22Rv1 (cell line): ENCODE results near the gene SMAD3.
"Not testable (repeated sequence)": the region's sequence is repeated elsewhere in the genome, so short reads cannot be mapped to it uniquely, and the experiment has no call there.

ENCODE experiments used
- H3K27ac ChIP-seq: fragments of 450-650 bp; 2 replicates; pipeline ENCODE4 v1.5.1; 2017
- ZFX ChIP-seq: fragments of 450-650 bp; IDR thresholded peaks from 2 replicates; pipeline ENCODE4 v1.6.1; 2017; ENCODE audit warnings: antibody characterized with exemption, borderline replicate concordance
- TF ChIP-seq, protein P1 (sequence below): fragments of 450-650 bp; IDR thresholded peaks from 2 replicates; pipeline ENCODE4 v1.5.1; 2017; ENCODE audit warnings: mild to moderate bottlenecking

SMAD3 gene

DNA sequence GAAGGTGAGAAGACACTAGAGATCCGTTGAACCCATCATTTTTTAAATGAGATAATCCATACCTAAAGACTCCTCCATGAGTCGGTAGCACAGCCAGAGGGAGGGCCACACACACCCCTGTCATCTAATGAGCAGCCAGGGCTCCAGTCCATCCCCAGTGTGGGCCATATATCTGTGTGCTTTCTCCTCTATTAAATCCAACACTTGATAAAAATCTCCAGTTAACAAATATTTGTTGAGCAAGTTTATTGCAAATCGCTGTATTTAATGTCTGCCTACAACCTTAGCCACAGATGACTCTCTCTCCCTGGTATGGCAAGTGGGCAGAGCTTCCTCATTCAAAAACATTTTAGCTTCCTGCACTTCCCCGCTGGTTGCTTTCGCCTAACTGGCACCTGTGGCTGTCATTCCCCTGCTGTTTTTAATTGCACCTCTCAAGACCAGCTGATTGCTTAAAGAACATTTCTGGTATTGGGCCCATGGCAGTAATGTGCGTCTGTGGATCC, 82.8 kb downstream of the SMAD3 start:
- H3K27ac ChIP-seq = peak overlapping the region; percentile 66
- TF ChIP-seq ZFX = no peak

DNA sequence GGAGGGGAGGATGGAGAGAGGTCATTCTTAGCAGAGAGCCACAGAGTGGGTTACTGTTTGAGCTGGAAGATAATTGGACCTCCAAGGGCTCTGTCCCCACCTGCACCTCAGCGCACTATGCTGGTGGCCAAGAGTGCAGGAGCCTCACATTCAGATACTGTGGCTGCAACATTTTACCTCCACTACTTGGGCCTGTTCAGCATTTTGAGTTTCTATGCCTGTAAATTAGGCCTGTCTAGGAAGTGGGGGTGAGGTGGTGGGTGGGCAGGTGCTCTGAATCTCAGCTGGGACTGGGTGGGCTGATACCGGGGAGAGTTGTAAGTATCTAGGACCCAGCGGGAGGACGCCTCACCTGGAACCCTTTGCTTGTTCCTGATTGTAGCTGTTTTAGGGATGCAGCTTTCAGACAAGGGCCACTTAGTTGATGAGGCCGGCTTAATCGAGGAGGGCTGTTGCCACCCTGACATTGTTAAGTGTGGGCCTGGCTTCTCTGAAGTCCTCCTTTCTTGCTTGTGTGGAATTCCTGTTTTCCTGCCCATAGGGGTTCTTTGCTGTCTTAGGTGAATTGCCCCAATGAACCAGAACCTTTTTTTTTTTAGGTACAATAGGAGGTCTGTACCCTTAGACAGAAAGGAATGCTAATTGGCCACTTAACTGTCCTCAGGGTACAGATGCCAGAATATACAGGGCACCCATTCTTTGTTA, 83.8 kb downstream of the SMAD3 start:
- H3K27ac ChIP-seq = peak overlapping the region; percentile 66
- TF ChIP-seq, protein P1, sequence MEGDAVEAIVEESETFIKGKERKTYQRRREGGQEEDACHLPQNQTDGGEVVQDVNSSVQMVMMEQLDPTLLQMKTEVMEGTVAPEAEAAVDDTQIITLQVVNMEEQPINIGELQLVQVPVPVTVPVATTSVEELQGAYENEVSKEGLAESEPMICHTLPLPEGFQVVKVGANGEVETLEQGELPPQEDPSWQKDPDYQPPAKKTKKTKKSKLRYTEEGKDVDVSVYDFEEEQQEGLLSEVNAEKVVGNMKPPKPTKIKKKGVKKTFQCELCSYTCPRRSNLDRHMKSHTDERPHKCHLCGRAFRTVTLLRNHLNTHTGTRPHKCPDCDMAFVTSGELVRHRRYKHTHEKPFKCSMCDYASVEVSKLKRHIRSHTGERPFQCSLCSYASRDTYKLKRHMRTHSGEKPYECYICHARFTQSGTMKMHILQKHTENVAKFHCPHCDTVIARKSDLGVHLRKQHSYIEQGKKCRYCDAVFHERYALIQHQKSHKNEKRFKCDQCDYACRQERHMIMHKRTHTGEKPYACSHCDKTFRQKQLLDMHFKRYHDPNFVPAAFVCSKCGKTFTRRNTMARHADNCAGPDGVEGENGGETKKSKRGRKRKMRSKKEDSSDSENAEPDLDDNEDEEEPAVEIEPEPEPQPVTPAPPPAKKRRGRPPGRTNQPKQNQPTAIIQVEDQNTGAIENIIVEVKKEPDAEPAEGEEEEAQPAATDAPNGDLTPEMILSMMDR = no peak
- TF ChIP-seq ZFX = no peak

DNA sequence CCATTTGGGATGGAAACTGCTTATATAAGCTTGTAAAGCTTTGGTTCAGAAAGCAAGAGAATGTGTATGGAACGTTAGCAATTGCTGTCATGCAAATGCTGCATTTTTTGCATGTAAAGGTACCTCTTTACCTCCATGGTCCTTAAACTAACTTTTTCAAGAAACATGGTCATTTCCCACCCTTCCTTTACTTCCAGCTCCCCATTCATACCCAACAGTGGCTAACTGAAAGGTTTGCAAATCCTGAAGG, 84.3 kb downstream of the SMAD3 start:
- TF ChIP-seq ZFX = no peak
- TF ChIP-seq, protein P1 = no peak
- no peak overlapping the region for H3K27ac ChIP-seq

DNA sequence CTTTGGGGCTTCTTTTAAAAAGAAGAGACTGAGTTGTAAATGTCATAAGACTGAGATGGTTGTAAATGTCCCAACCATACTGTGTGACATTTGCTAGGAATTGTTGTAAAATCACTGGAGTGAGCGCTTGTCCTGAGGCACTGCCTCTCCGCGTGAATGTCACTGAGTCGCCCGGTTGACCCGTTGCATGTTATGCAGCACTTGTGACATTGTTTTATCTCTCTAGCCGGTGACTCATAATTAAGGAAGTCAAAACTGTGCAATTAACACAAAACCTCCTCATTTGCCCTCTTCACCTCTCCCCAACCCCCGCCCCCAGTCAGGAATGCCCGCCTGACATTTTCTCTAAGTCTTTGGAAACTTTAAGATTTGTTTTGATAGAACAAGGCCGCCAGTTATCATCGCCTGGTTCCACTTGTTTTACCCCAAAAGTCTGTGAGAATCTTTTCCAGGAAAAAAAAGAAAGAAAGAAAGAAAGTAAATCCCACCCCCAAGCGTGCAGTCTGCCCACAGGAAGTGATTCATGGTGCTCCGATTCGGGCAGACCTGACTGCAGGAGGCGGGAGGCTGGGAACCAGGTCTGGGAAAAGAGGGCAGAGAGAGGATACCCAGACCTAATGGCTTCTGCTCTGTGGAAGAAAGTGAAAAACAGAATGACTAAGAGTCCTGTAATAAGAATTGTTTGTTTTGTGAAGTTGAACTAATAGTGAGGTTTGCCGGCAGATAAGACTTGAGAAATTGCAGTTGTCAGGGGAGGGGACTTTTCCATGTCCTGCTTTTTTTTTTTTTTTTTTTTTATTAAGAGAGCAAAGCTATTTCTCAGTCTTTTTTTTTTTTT, 84.8 kb downstream of the SMAD3 start:
- H3K27ac ChIP-seq = no peak overlapping the region
- TF ChIP-seq, protein P1 = no peak
- TF ChIP-seq ZFX = no peak

DNA sequence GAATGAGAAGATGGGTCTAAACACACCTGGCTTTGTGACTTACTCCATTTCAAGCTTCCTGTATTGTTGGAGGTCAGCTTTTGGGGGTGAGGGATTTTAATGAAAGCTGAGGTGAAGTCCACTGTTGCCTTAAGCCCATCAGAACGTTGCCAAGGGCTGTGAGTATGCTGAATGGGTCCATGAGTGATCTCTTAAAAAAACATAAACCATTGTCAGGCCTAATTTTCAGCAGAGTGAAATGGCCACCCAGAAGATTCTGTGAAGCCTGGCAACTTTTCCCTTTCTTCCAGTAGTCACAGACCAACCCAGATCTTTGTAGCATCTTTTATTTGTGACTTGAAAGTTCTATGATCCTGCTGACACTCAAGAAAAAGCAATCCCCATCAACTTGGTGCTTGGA, 87.0 kb downstream of the SMAD3 start:
- TF ChIP-seq ZFX = no peak
- TF ChIP-seq, protein P1 = no peak
- H3K27ac ChIP-seq = no peak overlapping the region

DNA sequence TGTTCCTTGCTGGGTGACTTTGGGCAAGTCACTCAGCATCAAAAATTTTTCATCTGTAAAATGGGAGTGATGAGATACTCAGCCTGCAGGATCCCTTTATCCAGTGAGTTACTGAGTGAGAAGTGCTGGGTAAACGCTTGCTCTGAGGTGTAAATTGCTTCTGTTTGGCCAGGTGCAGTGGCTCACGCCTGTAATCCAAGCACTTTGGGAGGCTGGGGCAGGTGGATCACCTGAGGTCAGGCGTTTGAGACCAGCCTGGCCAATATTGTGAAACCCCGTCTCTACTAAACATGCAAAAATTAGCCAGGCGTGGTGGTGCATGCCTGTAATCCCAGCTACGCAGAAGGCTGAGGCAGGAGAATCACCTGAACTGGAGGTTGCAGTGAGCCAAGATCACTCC, 87.6 kb downstream of the SMAD3 start:
- H3K27ac ChIP-seq = not testable (repeated sequence)

DNA sequence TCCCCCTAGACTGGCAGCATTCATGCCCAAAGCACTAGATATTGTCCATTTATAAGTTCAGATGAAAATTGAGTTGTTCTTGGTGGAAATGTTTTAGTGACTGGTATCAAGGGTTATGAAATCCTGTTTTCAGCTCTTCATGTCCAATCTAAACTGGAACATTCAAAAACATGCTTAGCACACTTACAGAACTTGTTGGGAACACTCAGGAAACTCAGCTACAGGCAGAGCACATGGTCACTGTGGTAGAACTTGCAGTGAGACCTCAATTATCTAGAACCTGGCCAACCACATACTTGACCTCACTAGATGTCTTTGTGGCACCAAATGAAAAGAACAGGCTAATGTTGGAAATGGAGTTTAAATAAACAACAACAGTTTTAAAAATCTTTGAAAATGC, 88.8 kb downstream of the SMAD3 start:
- TF ChIP-seq, protein P1 = no peak
- TF ChIP-seq ZFX = no peak
- H3K27ac ChIP-seq = no peak overlapping the region

DNA sequence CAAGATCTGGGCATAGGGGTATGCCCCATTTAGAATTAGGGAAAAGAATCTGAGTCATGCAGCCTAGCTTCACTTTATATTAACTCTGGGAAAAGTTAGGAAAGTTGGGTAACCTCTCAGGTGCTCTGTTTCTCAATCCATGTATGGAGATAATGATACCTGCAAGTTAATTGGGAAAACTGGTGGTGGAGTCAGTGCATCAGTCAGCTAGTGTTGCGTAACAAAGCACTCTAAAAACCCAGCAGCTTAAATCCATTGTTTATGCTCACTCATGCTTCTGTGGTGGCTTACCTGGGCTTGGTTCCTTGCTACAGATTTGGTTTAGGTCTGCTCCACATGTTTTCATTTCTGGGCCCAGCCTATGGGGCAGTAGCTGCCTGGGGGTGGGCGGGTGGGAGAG, 91.0 kb downstream of the SMAD3 start:
- TF ChIP-seq, protein P1 = no peak
- no peak for TF ChIP-seq ZFX
- no peak overlapping the region for H3K27ac ChIP-seq
